22Rv1 (cell line): ENCODE data around the gene COL11A2.

Experiments used
- H3K27ac ChIP-seq: fragments of 450-650 bp; 2 replicates; pipeline ENCODE4 v1.5.1; 2017
- CTCF ChIP-seq: fragments of 450-650 bp; IDR thresholded peaks from 2 replicates; pipeline ENCODE4 v1.5.1; 2017; ENCODE audit warnings: mild to moderate bottlenecking
- ZFX ChIP-seq: fragments of 450-650 bp; IDR thresholded peaks from 2 replicates; pipeline ENCODE4 v1.6.1; 2017; ENCODE audit warnings: antibody characterized with exemption, borderline replicate concordance

COL11A2 gene

GRCh38 chr6:33181141-33181540 lies 11.1 kb downstream of the COL11A2 start:
- H3K27ac ChIP-seq = no peak overlapping the region
- TF ChIP-seq CTCF (no peak), ZFX (no peak)

GRCh38 chr6:33178755-33179475 lies 13.4 kb downstream of the COL11A2 start:
- no peak for TF ChIP-seq CTCF
- no peak for TF ChIP-seq ZFX
- no peak overlapping the region for H3K27ac ChIP-seq

GRCh38 chr6:33177552-33178446 lies 14.5 kb downstream of the COL11A2 start:
- H3K27ac ChIP-seq = no peak overlapping the region
- TF ChIP-seq CTCF = no peak
- no peak for TF ChIP-seq ZFX

- no peak overlapping the region for H3K27ac ChIP-seq
Measured at GRCh38 chr6:33176906-33177305, 15.4 kb downstream of the COL11A2 start.

GRCh38 chr6:33175436-33176069 lies 16.7 kb downstream of the COL11A2 start:
- H3K27ac ChIP-seq = no peak overlapping the region
- TF ChIP-seq CTCF = no peak; the same call in 1 of the 2 replicates
- TF ChIP-seq ZFX = no peak

More at GRCh38 chr6:33176906-33177305, 15.4 kb downstream of the COL11A2 start:
- TF ChIP-seq CTCF (no peak), ZFX (no peak)

GRCh38 chr6:33174784-33175183 lies 17.5 kb downstream of the COL11A2 start:
- H3K27ac ChIP-seq = no peak overlapping the region
- TF ChIP-seq CTCF (no peak), ZFX (no peak)
